Measurements from ENCODE around the gene CDH4. TPM values are rescaled to one million over a fixed set of nuclear protein-coding genes. Genes with fewer than 3 reads are reported as not detected.

Gene CDH4
- total and polyA plus RNA-seq, 2 of the 13 experiments (the other 11 are each of a cell fraction or from before 2014, with no cell fraction given) = not detected

- Histone ChIP-seq H3K9ac (ENCODE audit: insufficient read depth, low read depth, low read length) (no peak overlapping the region), H3K79me2 (ENCODE audit: insufficient read depth, low read length) (no peaks in the 10 kb centered on the region), H3K36me3 (replicated peaks in 1 of 2; ENCODE audit: control insufficient read depth in 1 of 2, insufficient read depth in 2 of 2, low read length in 2 of 2) (no peaks in the 10 kb centered on the region), H4K20me1 (ENCODE audit: insufficient read depth, low read length) (peaks cover 5% of the 10 kb centered on the region; the same call in 1 of the 2 replicates), H3K27me3 (ENCODE audit: control insufficient read depth in 1 of 2, insufficient read depth in 2 of 2, low read length in 2 of 2) (peaks cover 41 to 74% of the 10 kb centered on the region in 2 experiments; a peak in 4 of 5 replicates), H3K4me2 (ENCODE audit: low read depth, low read length) (no peak overlapping the region), H2AFZ (ENCODE audit: low read length) (no peak overlapping the region), H3K4me1 (ENCODE audit: insufficient read depth, low read length) (no peaks in the 10 kb centered on the region), H3K9me3 (ENCODE audit: low read length) (no peaks in the 10 kb centered on the region), H3K4me3 (replicated peaks in 1 of 3; ENCODE audit: insufficient read depth in 1 of 3, low read depth in 2 of 3, low read length in 3 of 3) (no peak overlapping the region), H3K27ac (ENCODE audit: extremely low read length, insufficient read depth, low read length) (no peak overlapping the region)
- DNase-seq (ENCODE audit: low spot score) (no peak), ATAC-seq (no peak), FAIRE-seq (no peak)
- in situ Hi-C loops (cut with HindIII; ENCODE audit: extremely low pct_ligation_motif_present, low pct_unique_long_range_greater_than_20kb) = no loop called here
- TF ChIP-seq MTF2 (CRISPR knock-in tag; IDR thresholded peaks at IDR 0.05; ENCODE audit: borderline replicate concordance) = 0 out of 2 replicates have a peak, but pooled peaks have one; percentile 26
- no peak for TF ChIP-seq ZFAT (CRISPR knock-in tag; conservative IDR thresholded peaks at IDR 0.05)
- no TSS peak for BruUV-seq (replicated peaks)
- 8% methylated on average over 14 of the region's 17 CpGs for WGBS (ENCODE audit: low lambda C conversion rate)
- ChIA-PET CTCF (ENCODE audit: low intra/inter-chr PET ratio, low total read pairs) (no interaction called here), POLR2A (no interaction called here)
- intact Hi-C loops (cut with micrococcal nuclease; ENCODE audit: unreplicated experiment) = no loop called here
Measured at GRCh38 chr20:61628901-61629601, 377.0 kb downstream of the CDH4 start.

DNA sequence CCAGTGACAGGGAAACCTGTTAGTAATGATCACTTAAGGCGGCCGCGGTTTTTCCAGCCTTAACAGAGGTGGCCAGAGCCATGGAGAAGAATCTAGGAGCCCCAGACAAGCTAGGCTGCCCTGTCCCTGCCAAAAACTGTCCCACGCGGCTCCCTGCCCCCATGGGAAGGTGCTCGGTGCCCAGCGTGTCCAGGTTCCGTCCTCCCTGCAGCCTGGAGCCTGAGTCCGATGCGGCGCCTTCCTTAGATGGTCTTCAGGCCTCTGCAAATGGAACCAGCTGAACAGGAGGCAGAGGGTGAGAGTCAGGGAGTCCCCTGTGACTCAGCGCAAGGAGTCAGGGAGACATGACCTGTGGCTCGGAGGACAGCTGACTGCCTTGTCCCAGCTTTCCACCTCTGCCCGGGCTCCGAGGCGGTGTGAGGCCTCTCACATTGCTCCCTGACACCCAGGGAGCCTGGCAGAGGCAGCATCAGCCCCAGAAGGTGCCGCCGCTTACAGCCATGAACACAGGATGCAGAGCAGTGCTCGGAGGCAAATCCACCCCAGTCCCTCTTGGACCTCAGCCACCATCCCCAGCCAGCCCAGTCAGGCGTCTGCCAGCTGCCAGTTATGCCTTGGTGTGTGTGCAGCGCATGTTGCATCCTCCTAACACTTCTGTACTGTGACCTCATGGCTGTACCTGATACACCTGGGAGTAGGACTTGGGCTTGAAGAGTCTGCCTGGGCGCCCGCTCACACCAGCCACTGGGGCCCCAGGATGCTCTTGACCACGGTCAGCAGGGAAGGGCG lies 377.7 kb downstream of the CDH4 start:
- H3K9me3 ChIP-seq (ENCODE audit: low read length) = no peaks in the 10 kb centered on the region
- ATAC-seq (no peak), FAIRE-seq (no peak), DNase-seq (ENCODE audit: low spot score) (no peak)
- no peak overlapping the region for H3K9ac ChIP-seq (ENCODE audit: insufficient read depth, low read depth, low read length)
- H4K20me1 ChIP-seq (ENCODE audit: insufficient read depth, low read length) = peaks cover 5% of the 10 kb centered on the region; the same call in 1 of the 2 replicates
- WGBS (ENCODE audit: low lambda C conversion rate) = 2% methylated on average over 15 of the region's 25 CpGs
- no peak overlapping the region for H3K27ac ChIP-seq (ENCODE audit: extremely low read length, insufficient read depth, low read length)
- H2AFZ ChIP-seq (ENCODE audit: low read length) = no peak overlapping the region
- ChIA-PET POLR2A (no interaction called here), CTCF (ENCODE audit: low intra/inter-chr PET ratio, low total read pairs) (no interaction called here)
- H3K4me1 ChIP-seq (ENCODE audit: insufficient read depth, low read length) = no peaks in the 10 kb centered on the region
- H3K4me2 ChIP-seq (ENCODE audit: low read depth, low read length) = no peak overlapping the region
- no peaks in the 10 kb centered on the region for H3K36me3 ChIP-seq (replicated peaks in 1 of 2; ENCODE audit: control insufficient read depth in 1 of 2, insufficient read depth in 2 of 2, low read length in 2 of 2)
- intact Hi-C loops (cut with micrococcal nuclease; ENCODE audit: unreplicated experiment) (no loop called here), in situ Hi-C loops (cut with HindIII; ENCODE audit: extremely low pct_ligation_motif_present, low pct_unique_long_range_greater_than_20kb) (no loop called here)
- no peak overlapping the region for H3K4me3 ChIP-seq (replicated peaks in 1 of 3; ENCODE audit: insufficient read depth in 1 of 3, low read depth in 2 of 3, low read length in 3 of 3)
- no TSS peak for BruUV-seq (replicated peaks)
- no peaks in the 10 kb centered on the region for H3K79me2 ChIP-seq (ENCODE audit: insufficient read depth, low read length)
- peaks cover 37 to 74% of the 10 kb centered on the region in 2 experiments; a peak in 4 of 5 replicates for H3K27me3 ChIP-seq (ENCODE audit: control insufficient read depth in 1 of 2, insufficient read depth in 2 of 2, low read length in 2 of 2)
- TF ChIP-seq CCAR2 (optimal IDR thresholded peaks at IDR 0.05; ENCODE audit: low read depth, low read length) = no peak
- no peak for TF ChIP-seq STAT5B (CRISPR knock-in tag; IDR thresholded peaks at IDR 0.05)
- TF ChIP-seq MYC (CRISPR knock-in tag; IDR thresholded peaks at IDR 0.05; ENCODE audit: borderline replicate concordance) = no peak
- TF ChIP-seq EZH2 (conservative IDR thresholded peaks at IDR 0.05; ENCODE audit: low read depth, low read length) = no peak
- no peak for TF ChIP-seq NAIF1 (CRISPR knock-in tag; IDR thresholded peaks at IDR 0.05; ENCODE audit: borderline replicate concordance)
- TF ChIP-seq, protein P1, sequence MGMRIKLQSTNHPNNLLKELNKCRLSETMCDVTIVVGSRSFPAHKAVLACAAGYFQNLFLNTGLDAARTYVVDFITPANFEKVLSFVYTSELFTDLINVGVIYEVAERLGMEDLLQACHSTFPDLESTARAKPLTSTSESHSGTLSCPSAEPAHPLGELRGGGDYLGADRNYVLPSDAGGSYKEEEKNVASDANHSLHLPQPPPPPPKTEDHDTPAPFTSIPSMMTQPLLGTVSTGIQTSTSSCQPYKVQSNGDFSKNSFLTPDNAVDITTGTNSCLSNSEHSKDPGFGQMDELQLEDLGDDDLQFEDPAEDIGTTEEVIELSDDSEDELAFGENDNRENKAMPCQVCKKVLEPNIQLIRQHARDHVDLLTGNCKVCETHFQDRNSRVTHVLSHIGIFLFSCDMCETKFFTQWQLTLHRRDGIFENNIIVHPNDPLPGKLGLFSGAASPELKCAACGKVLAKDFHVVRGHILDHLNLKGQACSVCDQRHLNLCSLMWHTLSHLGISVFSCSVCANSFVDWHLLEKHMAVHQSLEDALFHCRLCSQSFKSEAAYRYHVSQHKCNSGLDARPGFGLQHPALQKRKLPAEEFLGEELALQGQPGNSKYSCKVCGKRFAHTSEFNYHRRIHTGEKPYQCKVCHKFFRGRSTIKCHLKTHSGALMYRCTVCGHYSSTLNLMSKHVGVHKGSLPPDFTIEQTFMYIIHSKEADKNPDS (CRISPR knock-in tag; IDR thresholded peaks at IDR 0.05) = no peak
- TF ChIP-seq, protein P2, sequence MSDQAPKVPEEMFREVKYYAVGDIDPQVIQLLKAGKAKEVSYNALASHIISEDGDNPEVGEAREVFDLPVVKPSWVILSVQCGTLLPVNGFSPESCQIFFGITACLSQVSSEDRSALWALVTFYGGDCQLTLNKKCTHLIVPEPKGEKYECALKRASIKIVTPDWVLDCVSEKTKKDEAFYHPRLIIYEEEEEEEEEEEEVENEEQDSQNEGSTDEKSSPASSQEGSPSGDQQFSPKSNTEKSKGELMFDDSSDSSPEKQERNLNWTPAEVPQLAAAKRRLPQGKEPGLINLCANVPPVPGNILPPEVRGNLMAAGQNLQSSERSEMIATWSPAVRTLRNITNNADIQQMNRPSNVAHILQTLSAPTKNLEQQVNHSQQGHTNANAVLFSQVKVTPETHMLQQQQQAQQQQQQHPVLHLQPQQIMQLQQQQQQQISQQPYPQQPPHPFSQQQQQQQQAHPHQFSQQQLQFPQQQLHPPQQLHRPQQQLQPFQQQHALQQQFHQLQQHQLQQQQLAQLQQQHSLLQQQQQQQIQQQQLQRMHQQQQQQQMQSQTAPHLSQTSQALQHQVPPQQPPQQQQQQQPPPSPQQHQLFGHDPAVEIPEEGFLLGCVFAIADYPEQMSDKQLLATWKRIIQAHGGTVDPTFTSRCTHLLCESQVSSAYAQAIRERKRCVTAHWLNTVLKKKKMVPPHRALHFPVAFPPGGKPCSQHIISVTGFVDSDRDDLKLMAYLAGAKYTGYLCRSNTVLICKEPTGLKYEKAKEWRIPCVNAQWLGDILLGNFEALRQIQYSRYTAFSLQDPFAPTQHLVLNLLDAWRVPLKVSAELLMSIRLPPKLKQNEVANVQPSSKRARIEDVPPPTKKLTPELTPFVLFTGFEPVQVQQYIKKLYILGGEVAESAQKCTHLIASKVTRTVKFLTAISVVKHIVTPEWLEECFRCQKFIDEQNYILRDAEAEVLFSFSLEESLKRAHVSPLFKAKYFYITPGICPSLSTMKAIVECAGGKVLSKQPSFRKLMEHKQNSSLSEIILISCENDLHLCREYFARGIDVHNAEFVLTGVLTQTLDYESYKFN (CRISPR knock-in tag; conservative IDR thresholded peaks at IDR 0.05) = no peak
- TF ChIP-seq ZNF883 (CRISPR knock-in tag; IDR thresholded peaks at IDR 0.05; ENCODE audit: not compliant biosample characterization) = no peak
- TF ChIP-seq MATR3 (CRISPR knock-in tag; IDR thresholded peaks at IDR 0.05) = no peak

Measured in HepG2 (cell line).